ENCODE data around the gene PHLDA1. TPM values are rescaled to one million over a fixed set of nuclear protein-coding genes. Genes with fewer than 3 reads are reported as not detected.

PHLDA1 gene
- total and polyA plus RNA-seq, 2 of the 13 experiments (the other 11 are each of a cell fraction or from before 2014, with no cell fraction given): 33.8 to 41.0 TPM

DNA sequence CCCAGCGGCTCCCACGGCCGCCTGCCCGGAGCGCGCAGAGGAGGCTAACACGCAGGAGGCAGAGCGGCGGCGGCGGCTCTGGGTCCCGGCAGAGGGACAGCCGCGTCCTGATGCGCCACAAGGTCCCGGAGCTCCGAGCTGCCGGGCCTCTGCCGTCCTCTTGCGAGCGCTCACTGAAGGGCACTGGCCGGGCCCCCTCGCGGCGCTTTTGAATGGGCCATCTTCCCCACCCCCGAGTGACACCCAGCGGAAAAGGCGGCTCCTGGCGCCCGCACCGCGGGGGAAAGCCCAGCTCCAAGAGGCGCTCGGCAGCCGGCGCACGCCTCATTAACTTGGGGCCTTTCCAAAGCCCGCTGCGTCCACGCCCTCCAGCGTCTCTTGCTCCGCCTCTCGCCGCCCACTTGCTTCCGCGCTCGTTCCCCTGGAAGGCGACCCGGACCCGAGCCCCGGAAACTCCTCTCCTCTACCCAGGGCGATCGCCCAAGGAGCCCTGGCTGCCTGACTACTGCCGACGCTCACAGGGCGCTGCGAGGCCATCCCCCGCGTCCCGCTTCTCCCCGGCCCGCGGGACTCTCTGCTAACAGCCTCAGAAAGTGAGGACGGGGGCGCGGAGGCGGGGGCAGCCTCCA is at the start of gene PHLDA1 (continued):
- TF ChIP-seq ZNF225 (CRISPR knock-in tag; IDR thresholded peaks at IDR 0.05) (no peak; the same call in 1 of the 2 replicates), ZNF101 (CRISPR knock-in tag; IDR thresholded peaks at IDR 0.05; ENCODE audit: borderline replicate concordance, low read depth) (no peak), GATA4 (IDR thresholded peaks at IDR 0.05; ENCODE audit: borderline replicate concordance, low read depth) (no peak; the same call in 1 of the 2 replicates), CHD2 (IDR thresholded peaks at IDR 0.05; ENCODE audit: low read depth, low read length) (0 out of 2 replicates have a peak, but pooled peaks have one; percentile 13), ZMYM3 (CRISPR knock-in tag; IDR thresholded peaks at IDR 0.05) (peak; percentile 51; the same call in 1 of the 2 replicates), NFYC (CRISPR knock-in tag; IDR thresholded peaks at IDR 0.05) (peak; percentile 35; the same call in 1 of the 2 replicates), ZBTB21 (CRISPR knock-in tag; IDR thresholded peaks at IDR 0.05) (peak; percentile 29; the same call in 1 of the 2 replicates), KAT7 (CRISPR knock-in tag; IDR thresholded peaks at IDR 0.05; ENCODE audit: borderline replicate concordance) (peak; percentile 74; the same call in 1 of the 2 replicates), ZNF329 (CRISPR knock-in tag; IDR thresholded peaks at IDR 0.05; ENCODE audit: low read depth) (peak; percentile 65; the same call in 1 of the 2 replicates), ZNF713 (CRISPR knock-in tag; IDR thresholded peaks at IDR 0.05) (no peak; the same call in 1 of the 2 replicates), NCOA5 (CRISPR knock-in tag; IDR thresholded peaks at IDR 0.05) (no peak), SALL1 (CRISPR knock-in tag; IDR thresholded peaks at IDR 0.05) (peak; percentile 93), TCF12 (IDR thresholded peaks at IDR 0.05) (no peak), TCF12 (CRISPR knock-in tag; IDR thresholded peaks at IDR 0.05) (no peak), ZNF232 (CRISPR knock-in tag; IDR thresholded peaks at IDR 0.05; ENCODE audit: borderline replicate concordance) (peak; percentile 79; the same call in 1 of the 2 replicates), ZFP90 (CRISPR knock-in tag; IDR thresholded peaks at IDR 0.05; ENCODE audit: borderline replicate concordance) (peak; percentile 85), SP4 (CRISPR knock-in tag; IDR thresholded peaks at IDR 0.05) (peak; percentile 71), DMAP1 (CRISPR knock-in tag; IDR thresholded peaks at IDR 0.05) (0 out of 2 replicates have a peak, but pooled peaks have one; percentile 18), ZNF556 (CRISPR knock-in tag; IDR thresholded peaks at IDR 0.05; ENCODE audit: borderline replicate concordance) (no peak; the same call in none of the 2 replicates), ZSCAN25 (CRISPR knock-in tag; IDR thresholded peaks at IDR 0.05) (0 out of 2 replicates have a peak, but pooled peaks have one; percentile 12), RBM39 (IDR thresholded peaks at IDR 0.05; ENCODE audit: low read depth, low read length, poor library complexity, severe bottlenecking) (peak; percentile 79)
- TF ChIP-seq, protein P1, sequence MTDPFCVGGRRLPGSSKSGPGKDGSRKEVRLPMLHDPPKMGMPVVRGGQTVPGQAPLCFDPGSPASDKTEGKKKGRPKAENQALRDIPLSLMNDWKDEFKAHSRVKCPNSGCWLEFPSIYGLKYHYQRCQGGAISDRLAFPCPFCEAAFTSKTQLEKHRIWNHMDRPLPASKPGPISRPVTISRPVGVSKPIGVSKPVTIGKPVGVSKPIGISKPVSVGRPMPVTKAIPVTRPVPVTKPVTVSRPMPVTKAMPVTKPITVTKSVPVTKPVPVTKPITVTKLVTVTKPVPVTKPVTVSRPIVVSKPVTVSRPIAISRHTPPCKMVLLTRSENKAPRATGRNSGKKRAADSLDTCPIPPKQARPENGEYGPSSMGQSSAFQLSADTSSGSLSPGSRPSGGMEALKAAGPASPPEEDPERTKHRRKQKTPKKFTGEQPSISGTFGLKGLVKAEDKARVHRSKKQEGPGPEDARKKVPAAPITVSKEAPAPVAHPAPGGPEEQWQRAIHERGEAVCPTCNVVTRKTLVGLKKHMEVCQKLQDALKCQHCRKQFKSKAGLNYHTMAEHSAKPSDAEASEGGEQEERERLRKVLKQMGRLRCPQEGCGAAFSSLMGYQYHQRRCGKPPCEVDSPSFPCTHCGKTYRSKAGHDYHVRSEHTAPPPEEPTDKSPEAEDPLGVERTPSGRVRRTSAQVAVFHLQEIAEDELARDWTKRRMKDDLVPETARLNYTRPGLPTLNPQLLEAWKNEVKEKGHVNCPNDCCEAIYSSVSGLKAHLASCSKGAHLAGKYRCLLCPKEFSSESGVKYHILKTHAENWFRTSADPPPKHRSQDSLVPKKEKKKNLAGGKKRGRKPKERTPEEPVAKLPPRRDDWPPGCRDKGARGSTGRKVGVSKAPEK (CRISPR knock-in tag; IDR thresholded peaks at IDR 0.05; ENCODE audit: borderline replicate concordance): no peak
- TF ChIP-seq, protein P2, sequence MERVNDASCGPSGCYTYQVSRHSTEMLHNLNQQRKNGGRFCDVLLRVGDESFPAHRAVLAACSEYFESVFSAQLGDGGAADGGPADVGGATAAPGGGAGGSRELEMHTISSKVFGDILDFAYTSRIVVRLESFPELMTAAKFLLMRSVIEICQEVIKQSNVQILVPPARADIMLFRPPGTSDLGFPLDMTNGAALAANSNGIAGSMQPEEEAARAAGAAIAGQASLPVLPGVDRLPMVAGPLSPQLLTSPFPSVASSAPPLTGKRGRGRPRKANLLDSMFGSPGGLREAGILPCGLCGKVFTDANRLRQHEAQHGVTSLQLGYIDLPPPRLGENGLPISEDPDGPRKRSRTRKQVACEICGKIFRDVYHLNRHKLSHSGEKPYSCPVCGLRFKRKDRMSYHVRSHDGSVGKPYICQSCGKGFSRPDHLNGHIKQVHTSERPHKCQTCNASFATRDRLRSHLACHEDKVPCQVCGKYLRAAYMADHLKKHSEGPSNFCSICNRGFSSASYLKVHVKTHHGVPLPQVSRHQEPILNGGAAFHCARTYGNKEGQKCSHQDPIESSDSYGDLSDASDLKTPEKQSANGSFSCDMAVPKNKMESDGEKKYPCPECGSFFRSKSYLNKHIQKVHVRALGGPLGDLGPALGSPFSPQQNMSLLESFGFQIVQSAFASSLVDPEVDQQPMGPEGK (CRISPR knock-in tag; IDR thresholded peaks at IDR 0.05): peak; percentile 82
- TF ChIP-seq, protein P3, sequence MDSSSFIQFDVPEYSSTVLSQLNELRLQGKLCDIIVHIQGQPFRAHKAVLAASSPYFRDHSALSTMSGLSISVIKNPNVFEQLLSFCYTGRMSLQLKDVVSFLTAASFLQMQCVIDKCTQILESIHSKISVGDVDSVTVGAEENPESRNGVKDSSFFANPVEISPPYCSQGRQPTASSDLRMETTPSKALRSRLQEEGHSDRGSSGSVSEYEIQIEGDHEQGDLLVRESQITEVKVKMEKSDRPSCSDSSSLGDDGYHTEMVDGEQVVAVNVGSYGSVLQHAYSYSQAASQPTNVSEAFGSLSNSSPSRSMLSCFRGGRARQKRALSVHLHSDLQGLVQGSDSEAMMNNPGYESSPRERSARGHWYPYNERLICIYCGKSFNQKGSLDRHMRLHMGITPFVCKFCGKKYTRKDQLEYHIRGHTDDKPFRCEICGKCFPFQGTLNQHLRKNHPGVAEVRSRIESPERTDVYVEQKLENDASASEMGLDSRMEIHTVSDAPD (CRISPR knock-in tag; IDR thresholded peaks at IDR 0.05): peak; percentile 89
